GM19351 (cell line): ENCODE results near the gene SMPD2.

Source experiments
- ATAC-seq: cut with Tn5 transposase; IDR thresholded peaks from one replicate; pipeline ENCODE4 v1.9.1; 2021; ENCODE audit warnings: mild to moderate bottlenecking, moderate library complexity; ENCODE audit not compliant: unreplicated experiment

SMPD2 gene

GRCh38 chr6:109446072-109446471 is 5.5 kb downstream of the SMPD2 start:
- ATAC-seq: no peak

GRCh38 chr6:109446541-109446940 is 6.0 kb downstream of the SMPD2 start:
- no peak for ATAC-seq

DNA sequence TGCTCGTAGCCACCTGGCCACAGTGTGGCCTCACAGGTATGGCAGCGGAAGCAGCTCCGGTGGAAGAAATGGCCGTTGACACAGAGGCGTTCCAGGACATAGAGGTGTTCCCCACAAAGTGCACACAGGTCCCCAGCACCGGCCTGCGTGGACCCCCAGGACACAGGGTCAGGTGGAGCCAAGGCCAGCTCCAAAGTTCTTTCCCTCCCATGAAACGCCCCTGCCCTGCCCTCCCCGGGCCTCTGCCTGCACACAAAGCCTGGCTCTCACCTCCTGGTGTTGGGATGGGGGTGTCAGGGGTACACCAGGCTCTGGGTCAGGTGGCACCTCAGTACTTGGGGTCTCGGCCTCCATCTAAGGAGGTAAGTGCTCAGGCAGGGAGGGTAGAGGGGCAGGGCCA is 6.6 kb downstream of the SMPD2 start:
- no peak for ATAC-seq

DNA sequence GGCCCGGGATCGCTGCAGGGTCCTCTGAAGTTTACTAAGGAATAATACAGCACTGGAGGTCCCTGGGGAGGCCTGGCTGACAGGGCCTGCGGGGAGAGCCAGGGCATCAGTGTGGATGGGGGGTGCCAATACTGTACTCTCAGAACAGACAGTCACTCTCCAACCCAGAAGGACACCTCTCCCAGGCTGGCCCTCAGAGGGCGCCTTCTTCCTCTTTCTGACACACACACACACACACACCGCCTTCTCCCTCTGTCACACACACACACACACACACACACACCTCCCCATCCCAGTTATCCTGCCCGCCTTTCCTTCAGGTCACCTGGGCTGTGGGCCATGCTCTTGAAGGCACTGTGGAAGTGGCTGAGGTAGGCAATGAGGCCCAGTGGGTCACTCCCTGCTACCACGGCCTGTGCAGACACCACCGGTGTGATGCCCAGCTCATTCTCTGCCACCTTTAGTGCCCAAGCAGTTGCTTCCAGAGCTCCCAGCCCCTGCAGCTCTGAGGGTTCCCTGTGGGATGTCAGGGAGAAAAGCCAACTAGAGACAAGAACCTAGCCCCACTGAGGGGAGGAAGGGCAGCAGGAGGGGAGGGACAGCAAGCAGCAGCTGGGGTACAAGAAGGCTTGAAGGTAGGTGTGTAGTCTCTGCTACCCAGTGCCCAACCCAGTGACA is 7.5 kb downstream of the SMPD2 start:
- no peak for ATAC-seq

GRCh38 chr6:109448615-109449014 is 8.1 kb downstream of the SMPD2 start:
- no peak for ATAC-seq

GRCh38 chr6:109449064-109449794 is 8.7 kb downstream of the SMPD2 start:
- ATAC-seq: no peak

GRCh38 chr6:109449795-109450673 is 9.5 kb downstream of the SMPD2 start:
- ATAC-seq: no peak

- no peak for ATAC-seq
These were observed 10.3 kb downstream of the SMPD2 start for GRCh38 chr6:109450801-109451200.

GRCh38 chr6:109451376-109451775 is 10.9 kb downstream of the SMPD2 start:
- no peak for ATAC-seq

DNA sequence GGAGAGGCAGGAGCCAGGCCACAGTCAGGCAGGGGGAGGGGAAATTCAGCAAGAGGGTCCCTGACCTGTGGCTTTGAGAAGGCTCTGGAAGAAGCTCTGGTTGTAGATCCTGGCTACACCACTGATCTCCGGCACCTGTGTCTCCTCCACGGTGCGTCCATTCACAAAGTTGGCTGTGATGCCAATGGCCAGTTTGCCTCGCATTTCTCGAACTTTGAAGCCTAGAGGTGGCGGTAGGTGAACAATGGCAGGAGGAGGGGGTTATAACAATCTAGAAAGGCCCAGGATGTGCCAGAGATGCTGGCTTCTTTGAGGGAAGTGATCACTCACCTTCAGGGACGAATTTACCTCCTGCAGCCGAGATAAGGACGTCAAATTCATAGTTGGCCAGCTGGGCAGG is 11.7 kb downstream of the SMPD2 start:
- ATAC-seq: no peak

DNA sequence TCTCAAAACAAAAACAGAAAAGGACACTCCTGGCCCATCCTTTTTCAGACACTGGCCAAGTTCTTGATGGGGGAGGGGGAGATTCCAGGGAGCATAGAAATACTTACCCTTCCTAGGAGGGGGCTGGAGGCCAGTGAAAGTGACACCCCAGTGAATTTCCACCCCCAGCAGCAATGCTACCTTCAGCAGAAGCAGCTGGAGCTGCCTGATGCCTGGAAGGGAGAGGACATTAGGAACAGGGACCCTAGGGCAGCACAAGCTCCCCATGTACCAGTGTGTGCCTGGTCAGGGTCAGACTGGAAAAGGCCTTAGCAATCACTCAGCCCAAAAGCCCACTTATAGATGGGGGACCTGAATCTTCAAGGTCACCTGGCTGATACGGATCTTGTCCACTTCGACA is 12.6 kb downstream of the SMPD2 start:
- no peak for ATAC-seq

GRCh38 chr6:109453594-109454495 is 13.3 kb downstream of the SMPD2 start:
- no peak for ATAC-seq

DNA sequence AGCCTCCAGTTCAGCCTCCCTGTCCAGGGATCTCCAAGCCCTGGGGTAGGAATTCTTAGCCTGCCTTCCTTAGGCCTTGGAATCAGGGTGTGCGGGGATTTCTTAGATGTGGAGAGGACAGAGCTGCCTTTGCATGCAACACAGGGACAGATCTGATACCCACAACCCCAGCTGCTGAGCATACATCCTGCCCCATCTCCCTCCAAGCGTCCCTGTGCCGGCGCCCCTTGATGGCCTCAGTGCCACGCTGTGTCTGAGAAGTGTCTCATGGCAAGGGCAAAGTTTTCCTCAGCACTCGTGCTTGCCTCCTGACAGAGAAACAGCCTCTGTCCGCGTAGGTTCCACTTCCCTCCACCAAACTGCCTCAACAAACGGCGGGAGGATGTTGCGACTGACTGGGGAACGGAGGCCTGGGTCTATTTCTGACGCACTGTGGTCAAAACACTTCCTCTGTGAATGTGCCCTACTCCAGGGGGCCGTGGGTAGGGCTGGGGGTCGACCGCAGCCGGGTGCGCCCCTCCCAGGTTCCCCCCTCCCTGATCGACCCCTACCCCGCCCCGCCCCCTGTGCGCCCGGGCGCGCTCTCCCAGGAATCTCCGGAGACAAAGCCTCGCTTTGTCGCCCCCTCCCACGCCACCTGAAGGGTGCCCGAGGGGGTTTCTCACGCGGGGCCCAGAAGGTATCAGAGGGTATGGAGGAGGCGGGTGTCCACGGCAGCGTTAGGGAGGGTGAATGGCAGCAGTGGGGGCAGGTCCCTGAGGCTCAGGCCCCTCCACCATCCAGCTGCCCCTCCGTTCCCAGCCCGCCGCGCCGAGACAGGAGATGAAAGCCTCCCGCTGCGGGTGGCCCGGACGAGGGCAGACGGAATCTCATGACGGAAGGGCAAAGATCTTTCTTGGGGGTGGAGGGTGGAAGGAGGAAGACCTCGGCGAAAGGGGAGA is 14.2 kb downstream of the SMPD2 start:
- peak; percentile 38 for ATAC-seq

DNA sequence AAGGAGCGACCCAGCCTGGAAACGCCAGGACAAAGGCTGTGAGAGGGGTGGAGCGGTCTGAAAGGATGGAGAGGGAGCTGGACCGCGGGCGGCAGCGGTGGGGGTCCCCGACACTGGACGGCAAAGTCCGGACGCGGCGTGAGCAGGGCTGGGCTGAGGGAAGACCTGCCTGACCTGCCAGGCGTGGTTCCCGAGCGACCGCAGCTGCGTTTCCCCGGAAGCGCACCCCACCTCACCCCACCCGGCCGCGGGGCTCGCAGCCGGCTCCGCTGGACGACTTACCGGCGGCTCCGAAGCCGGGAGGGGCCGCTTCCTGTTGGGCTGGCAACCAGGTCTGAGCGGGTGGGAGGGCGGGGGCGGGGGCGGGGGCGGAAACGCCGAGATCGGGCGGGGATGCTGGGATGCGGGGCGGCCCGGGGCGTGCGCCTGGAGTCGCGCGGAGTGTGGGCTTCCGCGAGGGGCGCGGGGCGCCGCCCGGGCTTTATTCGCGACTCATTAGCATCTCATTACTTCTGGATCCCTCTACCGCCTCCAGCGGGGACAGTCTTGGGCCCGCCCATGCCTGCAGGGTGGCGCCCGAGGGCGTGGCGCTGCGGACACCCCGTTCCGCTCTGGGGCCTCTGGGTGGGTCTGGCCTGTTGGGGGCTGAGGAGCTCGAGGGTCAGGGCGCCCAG is 15.1 kb downstream of the SMPD2 start, which contains the start of gene MICAL1:
Gene MICAL1, minus strand, starts transcription at position 336 of the 674 bp plus-strand sequence. CDS start 1,576 bp downstream, outside the sequence.
- ATAC-seq: peak; percentile 56

DNA sequence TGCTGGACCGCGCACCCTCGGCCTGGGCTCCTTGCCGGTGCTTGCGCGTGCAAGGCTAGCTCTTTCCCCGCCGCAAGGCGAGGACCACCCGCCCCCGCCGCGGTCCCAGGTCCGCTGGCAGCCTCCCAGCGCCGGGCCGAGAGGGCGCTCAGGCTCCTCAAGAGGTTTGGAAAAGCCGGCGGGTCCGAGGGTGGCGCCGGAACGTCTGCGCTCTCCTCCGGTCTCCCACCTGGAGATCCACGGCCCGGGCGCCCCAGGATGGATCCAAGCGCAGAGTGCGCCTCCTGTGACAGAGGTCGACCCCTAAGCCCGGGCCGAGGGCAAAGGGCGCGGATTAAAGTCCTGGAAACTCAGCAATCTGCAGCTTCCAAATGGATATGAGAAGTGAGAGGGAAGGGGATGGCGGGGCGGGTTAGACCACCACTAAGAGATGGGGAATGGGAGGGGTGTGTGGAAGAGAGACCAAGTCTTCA is 15.6 kb downstream of the SMPD2 start:
- no peak for ATAC-seq

- ATAC-seq: no peak
These were observed 16.4 kb downstream of the SMPD2 start for GRCh38 chr6:109456710-109457561.

GRCh38 chr6:109457562-109457996 is 17.1 kb downstream of the SMPD2 start:
- ATAC-seq: no peak
